ENCODE data around the gene ETHE1. TPM values are rescaled to one million over a fixed set of nuclear protein-coding genes. Genes with fewer than 3 reads are reported as not detected.

The ETHE1 gene, protein sequence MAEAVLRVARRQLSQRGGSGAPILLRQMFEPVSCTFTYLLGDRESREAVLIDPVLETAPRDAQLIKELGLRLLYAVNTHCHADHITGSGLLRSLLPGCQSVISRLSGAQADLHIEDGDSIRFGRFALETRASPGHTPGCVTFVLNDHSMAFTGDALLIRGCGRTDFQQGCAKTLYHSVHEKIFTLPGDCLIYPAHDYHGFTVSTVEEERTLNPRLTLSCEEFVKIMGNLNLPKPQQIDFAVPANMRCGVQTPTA
- total RNA-seq, result 100 to 1,000 TPM; 235 to 713 (median 450) TPM
- long read RNA-seq, donor 1, transcript ETHE1-202 (6 exons, 702 nt), result minor isoform, 8 of 248 reads
- long read RNA-seq, donor 1, transcript ETHE1-201 (7 exons, 963 nt), result major isoform, 215 of 248 reads
- long read RNA-seq, donor 1, partial matches to known transcripts, result 2 of 248 reads
- long read RNA-seq, donor 1, other reads (novel, unspliced or antisense), result 23 of 248 reads
- long read RNA-seq, donor 2, transcript ETHE1-201 (7 exons, 963 nt), result major isoform, 387 of 419 reads
- long read RNA-seq, donor 2, transcript ETHE1-202 (6 exons, 702 nt), result minor isoform, 9 of 419 reads
- long read RNA-seq, donor 2, partial matches to known transcripts, result 8 of 419 reads
- long read RNA-seq, donor 2, other reads (novel, unspliced or antisense), result 15 of 419 reads

DNA sequence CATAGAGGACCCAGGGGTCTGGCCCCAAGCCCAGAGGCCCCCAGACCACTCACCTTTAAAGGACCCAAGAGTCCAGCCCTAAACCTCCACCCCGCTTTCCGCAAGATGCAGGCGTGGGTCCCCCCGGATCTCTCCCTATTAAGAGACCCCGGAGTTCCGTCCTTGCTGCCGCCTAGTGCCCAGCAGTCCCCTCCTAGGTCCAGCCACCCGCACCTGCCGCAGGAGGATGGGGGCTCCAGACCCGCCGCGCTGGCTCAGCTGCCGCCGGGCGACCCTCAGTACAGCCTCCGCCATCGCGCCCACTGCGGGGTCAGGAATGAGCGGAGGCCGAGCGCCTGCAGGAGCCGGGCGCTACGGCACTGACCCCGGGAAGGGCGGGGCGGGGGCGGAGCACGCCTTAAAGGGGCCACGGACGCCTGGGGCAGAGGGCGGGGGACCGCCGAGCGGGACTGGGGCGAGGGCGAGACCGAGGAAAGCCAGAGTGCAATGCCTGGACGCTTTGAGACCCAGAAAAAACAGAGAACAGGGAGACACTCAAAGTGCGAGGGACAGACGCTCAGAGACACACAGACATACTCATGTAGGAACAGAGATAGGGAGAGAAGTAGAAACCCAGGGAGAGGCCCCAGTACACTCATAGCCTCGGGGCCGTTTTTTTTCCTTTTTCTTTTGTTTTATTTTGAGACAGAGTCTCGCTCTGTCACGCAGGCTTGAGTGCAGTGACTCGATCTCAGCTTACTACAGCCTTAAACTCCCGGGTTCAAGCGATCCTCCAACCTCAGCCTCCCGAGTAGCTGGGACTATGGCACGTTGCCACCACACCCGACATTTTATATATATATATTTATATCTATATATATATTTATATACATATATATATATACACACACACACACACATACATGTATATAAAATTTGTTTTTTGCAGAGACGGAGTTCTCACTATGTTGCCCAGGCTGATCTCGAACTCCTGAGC lies at the start of gene ETHE1:
Gene ETHE1, minus strand, starts transcription at position 318 of the 976 bp plus-strand sequence. Its CDS starts 24 bp downstream, at position 294.
- no peaks in the 10 kb centered on the region for H3K36me3 ChIP-seq (ENCODE audit: low read depth)
- TF ChIP-seq, protein P1, sequence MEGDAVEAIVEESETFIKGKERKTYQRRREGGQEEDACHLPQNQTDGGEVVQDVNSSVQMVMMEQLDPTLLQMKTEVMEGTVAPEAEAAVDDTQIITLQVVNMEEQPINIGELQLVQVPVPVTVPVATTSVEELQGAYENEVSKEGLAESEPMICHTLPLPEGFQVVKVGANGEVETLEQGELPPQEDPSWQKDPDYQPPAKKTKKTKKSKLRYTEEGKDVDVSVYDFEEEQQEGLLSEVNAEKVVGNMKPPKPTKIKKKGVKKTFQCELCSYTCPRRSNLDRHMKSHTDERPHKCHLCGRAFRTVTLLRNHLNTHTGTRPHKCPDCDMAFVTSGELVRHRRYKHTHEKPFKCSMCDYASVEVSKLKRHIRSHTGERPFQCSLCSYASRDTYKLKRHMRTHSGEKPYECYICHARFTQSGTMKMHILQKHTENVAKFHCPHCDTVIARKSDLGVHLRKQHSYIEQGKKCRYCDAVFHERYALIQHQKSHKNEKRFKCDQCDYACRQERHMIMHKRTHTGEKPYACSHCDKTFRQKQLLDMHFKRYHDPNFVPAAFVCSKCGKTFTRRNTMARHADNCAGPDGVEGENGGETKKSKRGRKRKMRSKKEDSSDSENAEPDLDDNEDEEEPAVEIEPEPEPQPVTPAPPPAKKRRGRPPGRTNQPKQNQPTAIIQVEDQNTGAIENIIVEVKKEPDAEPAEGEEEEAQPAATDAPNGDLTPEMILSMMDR (IDR thresholded peaks at IDR 0.05), result no peak
- H3K4me1 ChIP-seq (ENCODE audit: low read depth), result peaks cover 50% of the 10 kb centered on the region
- intact Hi-C loops (cut with DNase I, micrococcal nuclease), result no loop called here
- ATAC-seq (peak; percentile 79), DNase-seq (peak; percentile 92 to 94 (median 93))
- no peaks in the 10 kb centered on the region for H3K9me3 ChIP-seq
- H3K4me3 ChIP-seq, result peak within 1 kb of the TSS; percentile 92

DNA sequence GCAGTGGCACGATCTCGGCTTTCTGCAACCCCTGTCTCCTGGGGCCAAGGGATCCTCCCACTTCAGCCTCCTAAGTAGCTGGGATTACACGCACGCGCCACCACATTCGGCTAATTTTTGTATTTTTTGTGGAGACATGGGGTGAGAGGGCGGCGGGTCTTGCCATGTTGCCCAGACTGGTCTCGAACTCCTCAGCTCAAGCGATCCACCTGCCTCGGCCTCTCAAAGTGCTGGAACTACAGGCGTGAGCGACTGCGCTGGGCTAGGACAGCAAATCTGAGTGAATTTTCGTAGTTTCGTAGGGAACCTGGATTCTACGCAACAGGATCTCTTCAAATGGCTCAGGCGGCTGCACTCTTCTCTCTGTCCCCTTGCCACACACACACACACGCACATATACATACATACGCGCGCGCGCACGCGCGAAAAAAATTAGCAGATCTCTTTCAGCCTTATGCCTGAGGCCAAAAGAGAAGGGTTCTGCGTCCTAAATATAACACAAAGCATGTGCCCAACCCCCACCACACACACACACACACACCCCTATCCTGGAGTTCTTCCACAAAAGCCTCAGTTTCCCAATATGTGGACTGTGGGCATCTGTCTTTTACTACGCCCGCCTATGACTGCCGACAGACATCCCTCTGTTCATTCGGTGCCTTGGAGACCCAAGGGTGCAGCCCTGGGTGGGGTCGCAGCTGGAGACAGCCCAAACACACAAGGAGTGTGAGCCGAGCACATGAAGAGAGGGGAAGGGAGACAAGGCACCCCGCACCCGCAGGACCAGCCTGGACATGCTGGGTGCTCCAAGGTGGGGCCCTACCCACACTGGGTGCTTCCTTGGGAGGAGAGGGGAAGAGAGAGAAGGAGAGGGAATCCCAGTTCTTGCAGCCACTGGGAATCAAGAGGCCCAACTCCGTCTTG lies 49.2 kb upstream of the ETHE1 start:
- no peaks in the 10 kb centered on the region for H3K9me3 ChIP-seq
- no peaks in the 10 kb centered on the region for H3K36me3 ChIP-seq (ENCODE audit: low read depth)
- no peak overlapping the region for H3K4me3 ChIP-seq
- DNase-seq (peak in 2 of 3 donors; percentile 45 to 53), ATAC-seq (no peak)
- peaks cover 13% of the 10 kb centered on the region for H3K4me1 ChIP-seq (ENCODE audit: low read depth)
- intact Hi-C loops (cut with DNase I, micrococcal nuclease), result no loop called here
- TF ChIP-seq, protein P1 (IDR thresholded peaks at IDR 0.05), result no peak

DNA sequence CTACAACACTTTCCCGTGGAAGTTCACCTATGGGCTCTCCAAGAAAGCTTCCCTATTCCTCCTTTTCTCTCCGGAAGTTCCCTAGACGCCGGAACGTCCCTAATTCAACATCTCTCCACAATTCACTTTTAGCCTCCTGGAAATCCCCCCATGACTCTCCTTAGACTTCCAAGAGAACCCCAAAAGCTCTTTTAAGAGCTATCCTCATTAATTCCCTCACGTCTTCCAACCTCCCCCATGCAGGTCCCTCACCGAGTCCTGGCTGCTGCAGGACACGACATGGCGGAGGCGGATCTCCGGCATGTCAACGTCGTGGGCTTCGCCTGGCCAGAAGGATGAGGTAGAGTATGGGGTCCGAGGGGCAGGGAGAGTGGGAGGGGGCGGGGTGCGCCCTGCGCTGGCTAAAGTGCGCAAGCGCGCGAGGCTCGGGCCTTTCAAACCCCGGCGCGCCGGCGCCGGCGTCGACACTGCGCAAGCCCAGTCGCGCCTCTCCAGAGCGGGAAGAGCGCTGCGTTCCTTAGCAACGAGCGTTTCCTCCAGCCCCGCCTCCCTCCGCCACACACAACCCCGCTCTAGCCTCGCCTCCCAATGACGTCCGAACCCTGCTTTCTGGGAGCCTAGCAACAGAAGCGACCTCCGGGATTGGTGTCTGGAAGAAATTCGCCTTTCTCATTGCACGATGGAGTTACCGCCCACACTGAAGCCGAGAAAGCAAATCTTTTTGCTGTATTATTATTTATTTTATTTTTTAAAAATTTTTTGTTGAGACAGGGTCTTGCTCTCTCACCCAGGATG lies 48.4 kb upstream of the ETHE1 start, which contains the start of the genes PINLYP and XRCC1:
Gene PINLYP, plus strand, starts transcription at position 646 of the 795 bp plus-strand sequence. CDS start 1,391 bp downstream, outside the sequence.
Gene XRCC1, minus strand, starts transcription at position 372 of the 795 bp plus-strand sequence. Its CDS starts 69 bp downstream, at position 303.
- TF ChIP-seq, protein P1 (IDR thresholded peaks at IDR 0.05), result no peak
- H3K4me3 ChIP-seq, result peak within 1 kb of the TSS; percentile 49
- DNase-seq (peak; percentile 97 to 98 (median 97)), ATAC-seq (peak; percentile 100)
- no peaks in the 10 kb centered on the region for H3K36me3 ChIP-seq (ENCODE audit: low read depth)
- peaks cover 13% of the 10 kb centered on the region for H3K4me1 ChIP-seq (ENCODE audit: low read depth)
- no peaks in the 10 kb centered on the region for H3K9me3 ChIP-seq
- intact Hi-C loops (cut with DNase I, micrococcal nuclease), result no loop called here

DNA sequence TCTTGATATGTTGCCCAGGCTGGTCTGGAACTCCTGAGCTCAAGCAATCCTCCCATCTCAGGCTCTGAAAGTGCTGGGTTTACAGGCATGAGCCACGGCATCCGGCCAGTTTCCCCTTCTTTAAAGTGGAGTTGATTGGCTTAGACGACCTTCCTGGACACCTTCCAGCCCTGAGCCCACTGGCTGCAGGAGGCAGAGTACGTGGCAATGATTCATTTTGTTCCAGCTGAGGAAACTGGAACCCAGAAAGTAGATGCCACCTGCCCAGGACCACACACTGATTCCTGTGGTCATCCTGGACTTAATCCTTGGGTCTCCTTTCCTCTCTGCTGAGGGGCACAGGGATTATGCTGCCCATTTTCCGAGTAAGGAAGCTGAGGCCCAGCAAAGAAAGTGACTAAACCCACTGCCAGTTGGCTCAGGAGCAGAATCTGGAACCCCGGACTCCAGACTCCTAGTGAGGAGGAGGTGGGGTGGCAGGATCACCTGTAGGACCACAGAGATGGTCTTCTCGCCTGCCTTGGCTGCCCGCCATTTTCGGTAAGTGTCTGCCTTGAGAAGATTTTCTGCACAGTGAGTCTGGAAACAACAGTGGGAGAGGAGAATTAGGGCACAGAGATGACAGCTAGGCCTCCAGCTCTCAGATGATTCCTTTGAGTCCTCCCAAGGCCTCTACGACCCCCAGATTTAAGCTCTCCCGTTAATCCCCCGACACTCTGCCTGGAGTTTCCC lies 47.6 kb upstream of the ETHE1 start:
- DNase-seq, result no peak
- Histone ChIP-seq H3K4me3 (peak overlapping the region; percentile 49), H3K36me3 (ENCODE audit: low read depth) (no peaks in the 10 kb centered on the region), H3K4me1 (ENCODE audit: low read depth) (peaks cover 13% of the 10 kb centered on the region), H3K9me3 (no peaks in the 10 kb centered on the region)
- no peak for ATAC-seq
- TF ChIP-seq, protein P1 (IDR thresholded peaks at IDR 0.05), result no peak
- intact Hi-C loops (cut with DNase I, micrococcal nuclease), result no loop called here
